Duodenal mucosa (tissue), 2 donors: ENCODE results near the gene GABRB2.

Experiments used
- H3K27ac ChIP-seq: one replicate; pipeline ENCODE4 v1.7.0; 2013; ENCODE audit warnings: low read depth, low read length
- H3K27me3 ChIP-seq, 2 donors: one replicate each; pipeline ENCODE4 v1.7.0; 2013; ENCODE audit warnings: low read length in 2 of 2, control low read depth in 1 of 2; ENCODE audit not compliant: insufficient read depth in 2 of 2, control insufficient read depth in 1 of 2
- H3K36me3 ChIP-seq, 2 donors: one replicate each; pipeline ENCODE4 v1.7.0; 2013; ENCODE audit warnings: low read length in 2 of 2, control low read depth in 1 of 2; ENCODE audit not compliant: insufficient read depth in 2 of 2, control insufficient read depth in 1 of 2
- H3K4me1 ChIP-seq, 2 donors: one replicate each; pipeline ENCODE4 v1.7.0; 2013; ENCODE audit warnings: low read length in 2 of 2, control low read depth in 1 of 2; ENCODE audit not compliant: insufficient read depth in 2 of 2, control insufficient read depth in 1 of 2
- H3K4me3 ChIP-seq, 2 donors: one replicate each; pipeline ENCODE4 v1.7.0; 2013; ENCODE audit warnings: low read length in 2 of 2, low read depth in 1 of 2
- H3K9ac ChIP-seq, 2 donors: one replicate each; pipeline ENCODE4 v1.7.0; 2013; ENCODE audit warnings: low read length in 2 of 2, low read depth in 1 of 2
- H3K9me3 ChIP-seq, 2 donors: one replicate each; pipeline ENCODE4 v1.7.0; 2013; ENCODE audit warnings: low read length in 2 of 2, control low read depth in 1 of 2; ENCODE audit not compliant: control insufficient read depth in 1 of 2

GABRB2 gene

DNA sequence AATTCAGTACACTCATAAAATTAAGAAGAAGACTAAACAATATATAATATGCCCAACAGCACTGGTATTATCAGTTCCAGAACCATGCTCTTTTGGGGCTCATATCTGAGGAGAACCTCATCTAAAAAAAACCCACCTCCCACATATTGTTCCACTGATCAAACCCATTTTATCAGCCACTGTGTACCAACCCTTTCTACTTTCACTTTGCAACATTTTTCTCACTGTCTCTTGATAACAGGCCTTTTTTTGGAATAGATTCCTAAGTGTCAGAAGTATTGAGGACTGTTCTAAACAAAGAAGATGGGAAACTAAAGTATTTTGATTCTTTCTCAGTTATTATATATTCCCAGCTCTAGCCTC is 173.2 kb downstream of the GABRB2 start:
- no peak overlapping the region for H3K27ac ChIP-seq
- H3K9me3 ChIP-seq = no peaks in the 10 kb centered on the region
- H3K27me3 ChIP-seq = no peaks in the 10 kb centered on the region
- H3K4me1 ChIP-seq = no peaks in the 10 kb centered on the region
- H3K36me3 ChIP-seq = no peaks in the 10 kb centered on the region
- H3K4me3 ChIP-seq = no peak overlapping the region
- no peak overlapping the region for H3K9ac ChIP-seq

DNA sequence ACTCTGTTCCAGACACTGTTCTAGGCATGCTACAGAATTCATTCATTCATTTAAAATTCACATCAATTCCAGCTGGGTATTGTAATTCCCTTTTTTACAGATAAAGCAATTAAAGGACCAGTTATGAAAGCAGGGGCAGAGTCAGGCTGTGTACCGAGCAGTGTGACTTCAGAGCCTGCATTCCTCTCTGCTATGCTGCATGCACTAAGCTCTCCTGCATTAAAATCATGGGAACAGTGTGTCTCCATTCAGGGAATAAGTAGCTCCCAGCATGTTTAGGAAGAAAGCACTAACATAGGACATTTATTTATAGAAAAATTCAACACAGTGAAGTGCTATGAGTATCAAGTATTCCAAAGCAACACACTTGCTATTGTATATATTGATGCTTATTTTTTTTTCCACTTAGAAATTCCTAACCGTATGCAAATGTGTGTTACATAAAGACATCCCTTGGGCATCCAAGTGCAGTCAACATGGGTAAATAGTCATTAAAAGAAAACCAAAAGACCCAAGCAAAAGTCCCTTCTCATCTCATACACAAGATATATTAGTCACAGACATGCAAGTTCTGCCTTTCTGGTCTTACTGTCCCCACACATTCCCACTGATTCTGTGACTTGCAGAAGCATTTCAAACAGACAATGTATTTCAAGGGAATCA is 173.7 kb downstream of the GABRB2 start:
- Histone ChIP-seq H3K9ac (no peak overlapping the region), H3K4me1 (no peaks in the 10 kb centered on the region), H3K9me3 (no peaks in the 10 kb centered on the region), H3K4me3 (no peak overlapping the region), H3K27ac (no peak overlapping the region), H3K36me3 (no peaks in the 10 kb centered on the region), H3K27me3 (no peaks in the 10 kb centered on the region)

DNA sequence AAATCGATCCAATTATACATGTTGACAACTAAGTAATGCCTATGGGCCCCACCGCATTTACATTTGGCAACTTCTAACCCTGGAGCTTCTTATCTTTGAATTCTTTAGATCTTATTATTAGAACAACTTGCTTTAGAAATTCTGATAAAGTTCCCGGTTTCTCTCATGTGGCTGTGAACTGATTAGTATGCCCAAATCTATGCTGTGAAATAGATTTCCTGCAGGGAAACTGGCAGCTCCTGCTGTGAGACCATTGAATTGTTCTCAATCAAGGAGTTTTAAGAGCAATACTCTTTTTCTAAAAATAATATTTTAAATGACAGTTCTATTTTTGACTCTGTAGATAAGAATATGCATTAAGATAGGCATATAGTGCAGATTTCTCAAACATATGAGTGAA is 177.5 kb downstream of the GABRB2 start:
- no peak overlapping the region for H3K9ac ChIP-seq
- H3K27me3 ChIP-seq = no peaks in the 10 kb centered on the region
- no peaks in the 10 kb centered on the region for H3K4me1 ChIP-seq
- no peak overlapping the region for H3K27ac ChIP-seq
- H3K36me3 ChIP-seq = no peaks in the 10 kb centered on the region
- H3K9me3 ChIP-seq = no peaks in the 10 kb centered on the region
- no peak overlapping the region for H3K4me3 ChIP-seq

DNA sequence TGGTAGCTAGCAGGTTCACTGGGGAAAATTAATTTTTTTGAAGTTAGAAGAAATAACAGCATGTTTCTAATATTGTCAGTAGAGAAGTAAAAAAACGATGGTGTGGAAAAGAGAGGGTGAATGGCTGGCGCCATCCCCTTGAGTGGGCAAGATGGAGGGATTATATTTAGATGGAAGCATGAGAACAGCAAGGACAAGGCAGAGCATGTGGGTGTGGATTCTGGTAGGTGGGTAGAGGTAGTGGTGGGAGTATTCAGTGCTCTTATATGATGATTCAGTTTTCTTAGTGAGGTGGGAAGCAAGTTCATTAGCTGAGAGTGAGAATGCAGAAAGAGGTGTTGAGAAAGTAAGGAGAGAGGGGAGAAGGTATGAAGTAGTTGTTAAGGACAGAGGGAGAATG is 188.1 kb downstream of the GABRB2 start:
- no peaks in the 10 kb centered on the region for H3K9me3 ChIP-seq
- H3K4me3 ChIP-seq = no peak overlapping the region
- H3K36me3 ChIP-seq = no peaks in the 10 kb centered on the region
- no peak overlapping the region for H3K9ac ChIP-seq
- H3K27me3 ChIP-seq = no peaks in the 10 kb centered on the region
- H3K4me1 ChIP-seq = no peaks in the 10 kb centered on the region
- no peak overlapping the region for H3K27ac ChIP-seq

DNA sequence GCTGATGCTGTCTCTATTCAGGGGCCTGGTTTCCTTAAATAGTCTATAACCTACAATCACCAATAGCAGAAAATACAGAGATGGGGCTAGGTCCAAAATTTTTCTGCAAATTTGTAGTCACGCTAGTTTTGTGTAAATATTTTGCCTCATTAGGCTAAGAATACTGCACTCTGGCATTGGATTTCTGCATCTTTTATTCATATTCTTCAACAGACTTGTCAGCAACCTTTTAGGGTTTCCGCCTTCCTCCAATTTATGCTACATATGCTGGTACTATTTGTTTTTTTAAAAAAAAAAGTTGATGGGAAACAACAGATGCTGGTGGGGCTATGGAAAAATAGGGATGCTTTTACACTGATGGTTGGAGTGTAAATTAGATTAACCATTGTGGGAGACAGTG is 202.3 kb downstream of the GABRB2 start:
- no peak overlapping the region for H3K27ac ChIP-seq
- H3K9ac ChIP-seq = no peak overlapping the region
- H3K4me1 ChIP-seq = no peaks in the 10 kb centered on the region
- H3K36me3 ChIP-seq = no peaks in the 10 kb centered on the region
- no peaks in the 10 kb centered on the region for H3K27me3 ChIP-seq
- H3K4me3 ChIP-seq = no peak overlapping the region
- H3K9me3 ChIP-seq = no peaks in the 10 kb centered on the region

DNA sequence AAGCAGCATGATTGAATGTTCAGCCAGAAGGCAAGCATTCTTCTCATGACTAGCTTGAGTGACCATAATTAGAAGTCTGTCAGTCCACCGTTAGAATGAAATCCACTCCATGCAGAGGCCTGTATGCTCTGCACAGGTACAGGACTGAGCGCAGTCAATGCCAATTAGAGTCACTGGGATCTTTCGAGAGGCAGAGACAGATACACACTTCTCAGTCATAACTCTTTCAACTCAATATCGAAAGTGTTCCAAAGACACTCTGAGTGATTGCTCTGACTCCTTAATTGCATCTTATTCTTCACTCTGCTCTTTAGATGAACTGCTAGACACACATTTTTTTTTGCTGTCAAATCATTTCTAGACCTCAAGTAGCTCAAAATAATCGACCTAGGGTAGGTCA is 203.6 kb downstream of the GABRB2 start:
- H3K9ac ChIP-seq = no peak overlapping the region
- no peak overlapping the region for H3K4me3 ChIP-seq
- no peaks in the 10 kb centered on the region for H3K36me3 ChIP-seq
- no peaks in the 10 kb centered on the region for H3K27me3 ChIP-seq
- H3K9me3 ChIP-seq = no peaks in the 10 kb centered on the region
- no peaks in the 10 kb centered on the region for H3K4me1 ChIP-seq
- no peak overlapping the region for H3K27ac ChIP-seq

DNA sequence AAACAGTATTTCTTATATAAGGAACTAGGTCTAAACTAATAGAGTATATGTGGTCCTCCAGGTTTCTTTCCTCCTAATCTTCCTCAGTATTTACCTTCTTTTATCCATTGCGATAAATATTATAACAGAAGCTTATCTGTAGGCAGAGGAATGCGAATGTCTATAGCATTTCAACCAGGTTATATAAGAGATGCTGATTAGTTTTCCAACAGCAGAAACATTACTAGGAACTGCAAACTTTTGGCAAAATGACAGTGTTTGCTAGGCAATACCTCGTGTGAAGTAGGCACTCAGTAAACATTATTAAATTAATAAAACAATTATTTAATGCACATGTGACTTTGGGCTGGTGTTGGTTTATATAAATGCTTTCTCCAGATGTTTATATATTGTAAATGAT is 206.5 kb downstream of the GABRB2 start:
- Histone ChIP-seq H3K27ac (no peak overlapping the region), H3K36me3 (no peaks in the 10 kb centered on the region), H3K27me3 (no peaks in the 10 kb centered on the region), H3K9me3 (no peaks in the 10 kb centered on the region), H3K4me3 (no peak overlapping the region), H3K9ac (no peak overlapping the region), H3K4me1 (no peaks in the 10 kb centered on the region)

DNA sequence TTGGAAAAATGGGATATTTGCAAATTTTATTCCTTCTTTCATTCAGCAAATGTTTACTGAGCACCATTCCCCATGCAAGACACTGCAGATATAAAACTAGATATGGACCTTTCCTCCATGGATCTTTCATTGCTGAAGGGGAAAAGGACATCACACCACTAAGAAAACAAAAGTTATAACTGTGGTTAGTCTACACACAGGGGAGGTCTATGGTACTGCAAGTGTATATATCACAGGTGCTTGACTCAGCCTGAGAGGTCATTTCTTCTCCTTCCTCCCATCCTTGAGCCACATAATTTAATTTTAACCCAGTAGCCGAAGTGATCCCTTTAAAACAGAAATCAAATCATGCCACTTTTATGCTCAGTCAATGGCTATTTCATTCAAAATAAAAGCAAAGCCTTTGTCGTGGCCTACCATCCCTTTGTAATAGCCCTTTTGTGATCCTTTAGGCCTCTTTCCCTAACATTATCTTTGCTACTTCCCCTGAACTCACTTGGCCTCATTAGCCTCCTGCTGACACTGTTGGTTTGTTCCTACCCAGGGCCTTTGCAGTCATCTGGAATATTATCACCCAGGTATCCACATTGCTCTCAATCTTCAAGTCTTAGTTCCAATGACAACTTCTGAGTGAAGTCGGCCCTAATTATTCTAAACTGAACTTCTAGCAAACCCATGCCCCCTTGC is 213.2 kb downstream of the GABRB2 start:
- H3K4me3 ChIP-seq = no peak overlapping the region
- no peaks in the 10 kb centered on the region for H3K4me1 ChIP-seq
- no peaks in the 10 kb centered on the region for H3K36me3 ChIP-seq
- H3K27ac ChIP-seq = no peak overlapping the region
- H3K27me3 ChIP-seq = no peaks in the 10 kb centered on the region
- no peaks in the 10 kb centered on the region for H3K9me3 ChIP-seq
- H3K9ac ChIP-seq = no peak overlapping the region

DNA sequence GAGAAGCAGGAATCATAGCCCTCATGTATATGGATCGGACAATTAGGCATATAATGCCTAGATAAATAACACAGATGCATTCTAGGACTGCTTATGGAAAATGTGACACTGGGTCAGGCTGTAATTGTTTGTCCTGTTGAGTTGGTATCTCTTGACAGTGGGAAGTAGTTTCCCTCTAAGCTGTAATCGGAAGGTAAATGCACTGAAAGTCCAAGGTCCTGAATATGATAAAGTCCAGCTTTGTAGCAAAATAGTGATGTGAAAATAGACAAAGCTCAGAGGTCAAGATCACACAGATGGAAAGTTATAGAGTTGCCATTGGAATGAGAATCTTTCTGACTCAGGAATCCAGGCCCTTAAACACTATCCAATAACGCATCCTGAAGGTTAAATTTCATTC is 214.2 kb downstream of the GABRB2 start:
- Histone ChIP-seq H3K27ac (no peak overlapping the region), H3K9ac (no peak overlapping the region), H3K4me1 (no peaks in the 10 kb centered on the region), H3K4me3 (no peak overlapping the region), H3K27me3 (no peaks in the 10 kb centered on the region), H3K9me3 (no peaks in the 10 kb centered on the region), H3K36me3 (no peaks in the 10 kb centered on the region)

DNA sequence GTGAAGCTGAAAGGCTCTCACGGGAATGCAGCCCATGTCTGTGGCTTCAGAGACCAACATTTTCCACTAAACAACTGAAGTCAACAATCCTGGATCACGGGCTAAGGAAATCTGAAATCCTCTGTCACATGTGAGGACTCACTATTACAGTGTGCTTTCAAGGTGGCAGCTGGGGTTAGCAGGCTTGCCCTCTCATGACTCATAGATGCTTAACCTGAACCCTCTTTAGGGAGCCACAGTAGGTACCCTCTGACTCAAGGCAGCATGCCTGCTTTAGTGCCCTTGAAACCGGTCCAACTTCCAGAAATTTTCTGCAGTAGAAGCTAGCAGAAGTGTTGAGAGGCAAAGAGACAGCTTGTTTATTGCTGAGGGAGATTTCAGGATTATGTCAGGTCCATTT is 232.5 kb downstream of the GABRB2 start:
- H3K27ac ChIP-seq = no peak overlapping the region
- no peaks in the 10 kb centered on the region for H3K9me3 ChIP-seq
- no peak overlapping the region for H3K4me3 ChIP-seq
- no peaks in the 10 kb centered on the region for H3K27me3 ChIP-seq
- H3K36me3 ChIP-seq = no peaks in the 10 kb centered on the region
- H3K9ac ChIP-seq = no peak overlapping the region
- no peaks in the 10 kb centered on the region for H3K4me1 ChIP-seq
